NCI-H1105 (cell line): ENCODE data around the gene QRSL1.
"Not testable (repeated sequence)": the region's sequence is repeated elsewhere in the genome, so short reads cannot be mapped to it uniquely, and the experiment has no call there.

ENCODE experiments used
- DNase-seq: peaks from one replicate; lab custom pipeline; 2025; lab: John Stamatoyannopoulos, UW

The QRSL1 gene

GRCh38 chr6:106629103-106629858 is at the start of gene QRSL1, which contains the start of gene RTN4IP1:
Gene QRSL1 (plus strand): TSS chr6:106629578. CDS start chr6:106629682, 104 bp downstream.
Gene RTN4IP1 (minus strand): TSS chr6:106629498. CDS start chr6:106629021, 477 bp downstream.
- peak; percentile 83 for DNase-seq

GRCh38 chr6:106581468-106581867 is 47.9 kb upstream of the QRSL1 start:
- no peak for DNase-seq

- DNase-seq = no peak
Observed at GRCh38 chr6:106586815-106587415, 42.5 kb upstream of the QRSL1 start.

GRCh38 chr6:106588937-106589336 is 40.4 kb upstream of the QRSL1 start:
- not testable (repeated sequence) for DNase-seq

GRCh38 chr6:106591111-106591825 is 38.1 kb upstream of the QRSL1 start:
- DNase-seq = no peak

GRCh38 chr6:106599440-106599839 is 29.9 kb upstream of the QRSL1 start:
- DNase-seq = no peak

- no peak for DNase-seq
Observed at GRCh38 chr6:106600329-106600728, 29.0 kb upstream of the QRSL1 start.

- DNase-seq = peak; percentile 7
Observed at GRCh38 chr6:106608080-106608668, 21.2 kb upstream of the QRSL1 start.

GRCh38 chr6:106609699-106610098 is 19.7 kb upstream of the QRSL1 start:
- DNase-seq = peak; percentile 32

- no peak for DNase-seq
Observed at GRCh38 chr6:106611030-106611429, 18.3 kb upstream of the QRSL1 start.

- no peak for DNase-seq
Observed at GRCh38 chr6:106612671-106613416, 16.5 kb upstream of the QRSL1 start.

GRCh38 chr6:106613590-106613989 is 15.8 kb upstream of the QRSL1 start:
- no peak for DNase-seq

GRCh38 chr6:106614166-106614565 is 15.2 kb upstream of the QRSL1 start:
- no peak for DNase-seq

- DNase-seq = no peak
Observed at GRCh38 chr6:106614592-106615257, 14.7 kb upstream of the QRSL1 start.

- DNase-seq = no peak
Observed at GRCh38 chr6:106617302-106617701, 12.1 kb upstream of the QRSL1 start.

- no peak for DNase-seq
Observed at GRCh38 chr6:106617857-106618256, 11.5 kb upstream of the QRSL1 start.

- no peak for DNase-seq
Observed at GRCh38 chr6:106618324-106618723, 11.1 kb upstream of the QRSL1 start.

- DNase-seq = no peak
Observed at GRCh38 chr6:106619223-106619622, 10.2 kb upstream of the QRSL1 start.

- DNase-seq = no peak
Observed at GRCh38 chr6:106620931-106621672, 8.3 kb upstream of the QRSL1 start.

- DNase-seq = no peak
Observed at GRCh38 chr6:106622412-106622811, 7.0 kb upstream of the QRSL1 start.
